GM23338 (cell line): ENCODE measurements around the gene HERC2. TPM values are rescaled to one million over a fixed set of nuclear protein-coding genes. Genes with fewer than 3 reads are reported as not detected.

Experiments used
- ATAC-seq: fragments of 200-7000 bp; cut with Tn5 transposase; 3 replicates; pipeline ENCODE4 v1.9.1; 2020
- DNase-seq: peaks from one replicate; pipeline ENCODE4 v3.0.0-alpha.2; 2015; ENCODE audit warnings: low spot score
- H2AFZ ChIP-seq: fragments of 200-600 bp; sonication (generic); 2 replicates; pipeline ENCODE4 v1.8.0; 2016; ENCODE audit warnings: antibody characterized with exemption, mild to moderate bottlenecking, moderate library complexity
- H3F3A ChIP-seq: fragments of 200-600 bp; sonication (generic); replicated peaks from 2 replicates; pipeline ENCODE4 v1.8.0; 2017; ENCODE audit warnings: antibody characterized with exemption, mixed run types, low read depth
- H3K27ac ChIP-seq: fragments of 200-600 bp; sonication (generic); 2 replicates; pipeline ENCODE4 v1.6.1; 2016; ENCODE audit warnings: low read depth
- H3K27me3 ChIP-seq: fragments of 200-600 bp; sonication (generic); 2 replicates; pipeline ENCODE4 v1.8.0; 2016; ENCODE audit warnings: mild to moderate bottlenecking, mixed run types, moderate library complexity; ENCODE audit not compliant: insufficient read depth
- H3K36me3 ChIP-seq: fragments of 200-600 bp; sonication (generic); 2 replicates; pipeline ENCODE4 v1.8.0; 2016; ENCODE audit warnings: mild to moderate bottlenecking; ENCODE audit not compliant: insufficient read depth
- H3K4me1 ChIP-seq: fragments of 200-600 bp; sonication (generic); 2 replicates; pipeline ENCODE4 v1.8.0; 2016; ENCODE audit warnings: mild to moderate bottlenecking, moderate library complexity; ENCODE audit not compliant: insufficient read depth
- H3K4me2 ChIP-seq: fragments of 200-600 bp; sonication (generic); 2 replicates; pipeline ENCODE4 v1.7.1; 2017; ENCODE audit warnings: mixed run types
- H3K4me3 ChIP-seq: fragments of 200-600 bp; sonication (generic); 2 replicates; pipeline ENCODE4 v1.6.1; 2016; ENCODE audit warnings: mixed run types
- H3K79me2 ChIP-seq: fragments of 200-600 bp; sonication (generic); replicated peaks from 2 replicates; pipeline ENCODE4 v1.8.0; 2017; ENCODE audit warnings: mild to moderate bottlenecking; ENCODE audit not compliant: insufficient read depth
- H3K9me2 ChIP-seq: fragments of 200-600 bp; sonication (generic); 2 replicates; pipeline ENCODE4 v1.8.0; 2017; ENCODE audit not compliant: insufficient read depth
- H4K20me1 ChIP-seq: fragments of 200-600 bp; sonication (generic); replicated peaks from 2 replicates; pipeline ENCODE4 v1.8.0; 2017; ENCODE audit warnings: mild to moderate bottlenecking; ENCODE audit not compliant: insufficient read depth
- H3K27ac Mint-ChIP-seq: 2 replicates; pipeline ENCODE4 v1.8.0; 2020; ENCODE audit warnings: inconsistent platforms, mild to moderate bottlenecking, moderate library complexity, mixed read lengths
- H3K27me3 Mint-ChIP-seq: 3 replicates; pipeline ENCODE4 v1.8.0; 2022; ENCODE audit warnings: low read depth, mild to moderate bottlenecking, moderate library complexity, mixed read lengths, inconsistent platforms; ENCODE audit not compliant: insufficient read depth, poor library complexity
- H3K36me3 Mint-ChIP-seq: 3 replicates; pipeline ENCODE4 v1.8.0; 2021; ENCODE audit warnings: low read depth, mild to moderate bottlenecking, inconsistent platforms, moderate library complexity, mixed read lengths
- H3K4me1 Mint-ChIP-seq: 3 replicates; pipeline ENCODE4 v1.8.0; 2020; ENCODE audit warnings: mild to moderate bottlenecking, inconsistent platforms, mixed read lengths
- H3K4me3 Mint-ChIP-seq: 3 replicates; pipeline ENCODE4 v1.8.0; 2021; ENCODE audit warnings: moderate library complexity, mild to moderate bottlenecking, inconsistent platforms, mixed read lengths
- H3K9me3 Mint-ChIP-seq: 3 replicates; pipeline ENCODE4 v1.8.0; 2020; ENCODE audit warnings: moderate library complexity, mild to moderate bottlenecking, inconsistent platforms, mixed read lengths
- CREB1 ChIP-seq: fragments of 250-450 bp; sonication (Bioruptor Pico); IDR thresholded peaks from 2 replicates; pipeline ENCODE4 v1.5.0; 2020; ENCODE audit warnings: low read depth, mild to moderate bottlenecking, moderate library complexity
- CTCF ChIP-seq, 2 experiments: fragments of 200-600 bp in 1 of 2; sonication (generic) in 1 of 2; conservative IDR thresholded peaks; 2 replicates each; pipeline versions ENCODE4 v1.5.1 to v1.6.1; 2016 to 2017; ENCODE audit warnings: antibody characterized with exemption in 2 of 2, low read depth in 2 of 2, mild to moderate bottlenecking in 2 of 2, moderate library complexity in 1 of 2
- ETS1 ChIP-seq: IDR thresholded peaks from 2 replicates; pipeline ENCODE4 v1.6.1; 2016; ENCODE audit warnings: antibody characterized with exemption
- EZH2 ChIP-seq: fragments of 200-600 bp; sonication (generic); IDR thresholded peaks from one replicate; pipeline ENCODE4 v1.8.0; 2017; ENCODE audit warnings: antibody characterized with exemption, mild to moderate bottlenecking, low read depth; ENCODE audit not compliant: unreplicated experiment
- EZH2phosphoT487 ChIP-seq: fragments of 200-600 bp; sonication (generic); IDR thresholded peaks from one replicate; pipeline ENCODE4 v1.8.1; 2018; ENCODE audit warnings: antibody characterized with exemption; ENCODE audit not compliant: unreplicated experiment
- JUNB ChIP-seq: IDR thresholded peaks from one replicate; pipeline ENCODE4 v1.6.1; 2016; ENCODE audit warnings: antibody characterized with exemption; ENCODE audit not compliant: unreplicated experiment
- NANOG ChIP-seq: IDR thresholded peaks from 2 replicates; pipeline ENCODE4 v1.6.1; 2016; ENCODE audit warnings: antibody characterized with exemption, borderline replicate concordance
- POLR2AphosphoS5 ChIP-seq: IDR thresholded peaks from 2 replicates; pipeline ENCODE4 v1.6.1; 2016; ENCODE audit warnings: antibody characterized with exemption, low read depth
- REST ChIP-seq: IDR thresholded peaks from one replicate; pipeline ENCODE4 v1.6.1; 2018; ENCODE audit warnings: antibody characterized with exemption; ENCODE audit not compliant: unreplicated experiment
- STAT1 ChIP-seq: IDR thresholded peaks from one replicate; pipeline ENCODE4 v1.6.1; 2016; ENCODE audit warnings: antibody characterized with exemption; ENCODE audit not compliant: unreplicated experiment
- ZNF114 ChIP-seq: fragments of 250-450 bp; sonication (Bioruptor Pico); IDR thresholded peaks from 2 replicates; pipeline ENCODE4 v1.5.0; 2020; ENCODE audit warnings: mild to moderate bottlenecking, moderate library complexity
- ZNF331 ChIP-seq: fragments of 250-450 bp; sonication (Bioruptor Pico); IDR thresholded peaks from 2 replicates; pipeline ENCODE4 v1.5.0; 2020; ENCODE audit warnings: low read depth, mild to moderate bottlenecking, moderate library complexity
- ZNF462 ChIP-seq: fragments of 250-450 bp; sonication (Bioruptor Pico); IDR thresholded peaks from 2 replicates; pipeline ENCODE4 v1.5.0; 2020; ENCODE audit warnings: mild to moderate bottlenecking, moderate library complexity
- polyA plus RNA-seq: library from polyadenylated mRNA; unstranded; fragments of >200 nt; fragmentation: Nextera tagmentation; extraction: Ambion mirVana; gene quantifications from 2 replicates; pipeline ENCODE4 v1.2.1, GENCODE V29; 2016
- total RNA-seq: library from RNA; depleted of rRNA; stranded (reverse); fragments of >200 nt; shearing (Covaris generic); gene quantifications from 2 replicates; pipeline ENCODE4 v1.2.3, GENCODE V29; 2014

The HERC2 gene
- total and polyA plus RNA-seq, 2 experiments from 2014 or later = 71.3 to 80.7 TPM

GRCh38 chr15:28153492-28154119 lies 168.4 kb downstream of the HERC2 start:
- Histone ChIP-seq H2AFZ (no peak overlapping the region), H3K4me1 (no peaks in the 10 kb centered on the region), H3K9me2 (0 out of 2 replicates have a peak, but pooled peaks cover 3% of the 10 kb centered on the region), H3K27me3 (no peaks in the 10 kb centered on the region), H3F3A (peaks cover 7% of the 10 kb centered on the region; the same call in 1 of the 2 replicates), H3K4me3 (no peak overlapping the region), H3K79me2 (peaks cover 25% of the 10 kb centered on the region), H3K4me2 (no peak overlapping the region), H3K27ac (no peak overlapping the region), H3K36me3 (peaks cover 14% of the 10 kb centered on the region; the same call in 1 of the 2 replicates), H4K20me1 (peaks cover 5% of the 10 kb centered on the region; the same call in 1 of the 2 replicates)
- H3K36me3 Mint-ChIP-seq = peaks cover 68% of the 10 kb centered on the region
- DNase-seq (no peak), ATAC-seq (no peak)
- H3K9me3 Mint-ChIP-seq = peaks cover 21% of the 10 kb centered on the region
- no peak for TF ChIP-seq EZH2
- no peak for TF ChIP-seq ZNF331 (CRISPR knock-in tag)
- TF ChIP-seq CTCF (conservative IDR thresholded peaks at IDR 0.05; ENCODE audit: low read depth in 2 of 2) = no peak
- TF ChIP-seq POLR2AphosphoS5 = no peak
- TF ChIP-seq ZNF462 = no peak
- TF ChIP-seq ETS1 = no peak
- TF ChIP-seq NANOG = no peak
- TF ChIP-seq JUNB = no peak
- no peak for TF ChIP-seq STAT1
- no peak for TF ChIP-seq ZNF114 (CRISPR knock-in tag)
- no peak for TF ChIP-seq REST
- TF ChIP-seq EZH2phosphoT487 = no peak
- TF ChIP-seq CREB1 = no peak
- peaks cover 5% of the 10 kb centered on the region for H3K27me3 Mint-ChIP-seq
- no peaks in the 10 kb centered on the region for H3K4me1 Mint-ChIP-seq
- no peak overlapping the region for H3K27ac Mint-ChIP-seq
- H3K4me3 Mint-ChIP-seq = no peak overlapping the region
